Ovary (tissue), 9 donors: ENCODE results near the gene DPYSL4. TPM values are rescaled to one million over a fixed set of nuclear protein-coding genes. Genes with fewer than 3 reads are reported as not detected.

ENCODE experiments used
- DNase-seq, 5 donors: peaks; one replicate each; pipeline ENCODE4 v3.0.0-alpha.2; 2019 to 2020
- H3K27ac ChIP-seq, 2 donors: fragments of 200-600 bp; one replicate each; pipeline versions ENCODE4 v1.5.1 to v1.8.0; 2019 to 2022
- H3K27me3 ChIP-seq: fragments of 200-600 bp; one replicate; pipeline ENCODE4 v1.8.0; 2022
- H3K36me3 ChIP-seq: fragments of 200-600 bp; sonication (generic); one replicate; pipeline ENCODE4 v1.5.1; 2019
- H3K4me1 ChIP-seq: one replicate; pipeline ENCODE4 v1.8.1; 2013; ENCODE audit warnings: mild to moderate bottlenecking, moderate library complexity; ENCODE audit not compliant: insufficient read depth
- H3K4me3 ChIP-seq: fragments of 200-600 bp; sonication (generic); one replicate; pipeline ENCODE4 v1.5.1; 2017
- H3K9me3 ChIP-seq, 2 donors: fragments of 200-600 bp in 1 of 2; sonication (generic) in 1 of 2; one replicate each; pipeline versions ENCODE4 v1.5.1 to v1.8.1; 2013 to 2019; ENCODE audit warnings: mild to moderate bottlenecking in 1 of 2, moderate library complexity in 1 of 2
- CTCF ChIP-seq, 3 donors: fragments of 450-650 bp in 2 of 3; fragments of 200-600 bp in 1 of 3; IDR thresholded peaks; one replicate each; pipeline versions ENCODE4 v1.5.1 to v1.8.0; 2016 to 2022; ENCODE audit warnings: antibody characterized with exemption in 3 of 3, mild to moderate bottlenecking in 1 of 3
- EP300 ChIP-seq: sonication (generic); formaldehyde crosslinking; IDR thresholded peaks from one replicate; pipeline ENCODE4 v1.6.1; 2017; ENCODE audit warnings: antibody characterized with exemption
- POLR2A ChIP-seq: fragments of 450-650 bp; IDR thresholded peaks from one replicate; pipeline ENCODE4 v1.6.1; 2017; ENCODE audit warnings: antibody characterized with exemption, mild to moderate bottlenecking, moderate library complexity
- WGBS, 3 donors: extraction: QIAGEN DNeasy Blood & Tissue Kit in 1 of 3; methylation state at CpG; one replicate each; pipeline versions ENCODE4 v1.1.5 to v1.1.7; 2013 to 2017; 5-methylcytosine and 5-hydroxymethylcytosine counted together
- intact Hi-C, 4 donors: fragments of 100-400 bp; cut with DNase I; formaldehyde crosslinking; loops; one replicate each; pipeline versions ENCODE4 v1.11.0 to v1.15.1; 2022 to 2023
- polyA plus RNA-seq, 2 donors: library from polyadenylated mRNA; stranded (reverse); fragments of 200-250 nt in 1 of 2; fragments of 350-450 nt in 1 of 2; fragmentation: Illumina TruSeq in 1 of 2; extraction: RNeasy Lipid Tissue Mini Kit (QIAGEN cat#74804) in 1 of 2; gene quantifications; one replicate each; pipeline ENCODE4 v1.2.3, GENCODE V29; 2013 to 2014
- total RNA-seq, 7 donors: library from RNA; depleted of rRNA in 2 of 7; stranded (reverse); fragments of >200 nt in 2 of 7; fragmentation: NEBNext Ultra II Directional in 3 of 7; extraction: Animal tissue kit (Norgen Biotek cat#: 25700) in 3 of 7; gene quantifications; one replicate each; pipeline versions ENCODE4 v1.1.0 to v1.2.4, GENCODE V29; 2016 to 2023
- donor health status: DM: no; HTN: no; CAD: no; lungs with moderate emphysema.
- donor health status: DM: no; HTN: no; CAD: no.
- donor health status: Bipolar disorder and iron deficiency.
- donor health status: DM: yes; HTN: yes; CAD: no.
- donor health status: DM: no; HTN: no; CAD: no.
- donor health status: DM: yes; HTN: yes; CAD: no.

DPYSL4 gene
- total and polyA plus RNA-seq, 9 donors = 0.27 to 7.0 (median 1.7) TPM

DNA sequence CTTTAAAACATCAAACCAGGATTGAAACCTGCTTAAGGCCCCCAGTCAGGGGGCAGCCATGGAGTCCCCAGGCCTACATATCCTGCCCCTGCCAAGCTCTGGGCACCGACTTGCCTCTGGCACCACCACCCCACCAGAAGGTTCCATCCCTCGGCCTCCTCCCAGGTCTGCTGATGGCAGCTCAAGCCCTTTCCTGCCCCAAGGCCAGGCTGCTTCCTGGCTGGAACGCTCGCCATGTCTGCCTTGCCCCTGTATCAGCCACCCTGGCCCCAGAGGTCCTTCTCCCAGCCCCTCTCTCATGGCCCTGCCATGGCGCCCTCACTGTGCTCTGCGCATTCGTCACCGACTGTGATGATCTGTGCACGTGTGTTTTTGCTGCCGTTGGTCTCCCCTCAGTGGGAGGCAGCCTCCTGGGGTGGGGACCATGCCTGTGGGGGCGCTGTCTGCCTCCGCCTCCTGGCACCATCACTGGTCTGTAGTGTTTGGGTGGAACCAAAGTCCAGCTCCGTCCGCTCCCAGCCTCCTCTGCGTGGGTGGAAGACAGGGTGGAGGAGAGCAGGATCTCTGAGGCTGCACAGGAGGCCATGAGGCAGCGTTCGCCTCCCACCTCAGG, 3.2 kb downstream of the DPYSL4 start:
- DNase-seq = peak in 1 of 5 donors; percentile 11
- intact Hi-C loops = no loop called here
- Histone ChIP-seq H3K27ac (no peak overlapping the region), H3K4me1 (peaks cover 8% of the 10 kb centered on the region), H3K4me3 (no peak overlapping the region), H3K36me3 (no peaks in the 10 kb centered on the region), H3K27me3 (peaks cover 5% of the 10 kb centered on the region), H3K9me3 (no peaks in the 10 kb centered on the region)
- WGBS, 3 donors = 80 to 82% (median 80%) methylated on average over 17 of the region's 17 CpGs
- no peak for TF ChIP-seq EP300
- no peak for TF ChIP-seq POLR2A
- no peak for TF ChIP-seq CTCF (IDR thresholded peaks at IDR 0.05)

DNA sequence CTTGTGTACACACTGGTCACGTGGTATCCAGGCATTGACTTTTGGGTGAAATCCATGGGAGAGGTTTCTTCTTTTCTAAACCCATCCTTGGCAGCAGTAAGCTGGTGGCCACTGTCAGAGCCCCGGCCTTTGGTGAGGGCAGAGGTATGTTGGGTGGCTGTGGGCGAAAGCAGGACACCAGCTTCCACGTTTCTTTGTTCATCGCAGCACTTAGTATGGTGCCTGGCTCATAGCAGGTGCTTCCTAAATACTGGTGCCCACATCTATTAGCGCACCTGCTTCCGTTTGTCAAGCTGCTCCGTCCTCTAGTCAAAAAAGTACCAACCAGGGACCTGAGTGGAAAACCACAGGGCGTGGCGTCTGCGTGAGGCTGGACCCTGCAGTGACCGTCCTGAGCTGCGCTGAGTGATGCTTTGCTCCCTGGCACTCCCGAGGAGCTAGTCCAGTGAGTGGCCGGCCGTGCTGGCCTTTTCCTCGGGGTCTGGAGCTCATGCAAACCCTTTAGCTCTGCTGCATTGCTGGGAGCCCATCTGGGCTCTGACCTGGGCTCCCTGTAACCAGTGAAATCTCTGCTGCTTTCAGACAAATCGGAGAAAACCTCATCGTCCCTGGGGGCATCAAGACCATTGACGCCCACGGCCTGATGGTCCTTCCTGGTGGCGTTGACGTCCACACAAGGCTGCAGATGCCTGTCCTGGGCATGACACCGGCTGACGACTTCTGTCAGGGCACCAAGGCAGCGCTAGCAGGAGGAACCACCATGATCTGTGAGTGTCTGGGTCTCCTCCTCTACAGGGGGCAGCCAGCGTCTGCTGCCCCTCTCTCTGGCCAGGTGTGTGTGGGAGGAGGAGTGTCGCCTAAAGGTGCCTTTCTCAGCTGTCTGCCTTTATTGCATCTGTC, 5.6 kb downstream of the DPYSL4 start:
- WGBS, 3 donors = 88 to 89% (median 88%) methylated on average over 28 of the region's 28 CpGs
- TF ChIP-seq CTCF (IDR thresholded peaks at IDR 0.05) (no peak), POLR2A (no peak), EP300 (no peak)
- Histone ChIP-seq H3K4me1 (peaks cover 8% of the 10 kb centered on the region), H3K9me3 (no peaks in the 10 kb centered on the region), H3K27me3 (peaks cover 5% of the 10 kb centered on the region), H3K36me3 (no peaks in the 10 kb centered on the region), H3K27ac (no peak overlapping the region), H3K4me3 (no peak overlapping the region)
- intact Hi-C loops = no loop called here
- no peak for DNase-seq

DNA sequence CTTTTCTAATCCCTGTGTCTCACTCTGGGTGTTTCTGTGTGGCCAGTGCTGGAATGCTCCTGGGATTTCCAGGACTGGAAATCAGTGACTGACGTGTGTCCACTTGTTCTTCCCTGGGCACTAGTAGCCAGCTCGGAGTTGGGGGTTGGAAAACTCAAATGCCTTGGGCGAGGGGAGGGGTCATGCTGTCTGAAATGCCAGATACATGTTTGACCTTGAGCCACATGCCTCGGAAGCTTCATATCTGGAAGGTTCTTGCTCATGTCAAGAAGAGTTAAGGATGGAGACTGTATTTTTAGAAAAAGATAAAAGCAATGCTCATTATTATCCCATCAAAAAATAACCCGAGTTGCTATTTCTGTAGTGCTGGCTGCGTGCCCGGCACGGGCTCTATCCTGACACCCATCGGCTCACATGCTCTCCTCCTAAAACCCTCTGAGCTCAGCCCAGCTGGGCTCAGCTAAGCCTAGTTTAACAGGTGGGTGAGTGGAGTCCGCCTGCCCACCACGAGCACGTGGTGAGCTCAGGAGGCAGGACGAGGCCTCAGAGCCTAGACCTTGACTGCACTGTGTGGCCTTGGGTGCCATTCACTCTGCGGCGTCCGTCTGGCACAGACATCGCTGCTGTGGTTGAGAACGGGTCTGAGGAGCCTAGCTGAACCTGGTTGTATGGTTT, 6.4 kb downstream of the DPYSL4 start:
- Histone ChIP-seq H3K9me3 (no peaks in the 10 kb centered on the region), H3K4me3 (no peak overlapping the region), H3K27ac (no peak overlapping the region), H3K4me1 (peaks cover 2% of the 10 kb centered on the region), H3K36me3 (no peaks in the 10 kb centered on the region), H3K27me3 (peaks cover under 1% of the 10 kb centered on the region)
- 33 to 37% (median 35%) methylated on average over 17 to 18 of the region's 18 CpGs for WGBS, 3 donors
- intact Hi-C loops = no loop called here
- no peak for TF ChIP-seq EP300
- no peak for TF ChIP-seq POLR2A
- no peak for TF ChIP-seq CTCF (IDR thresholded peaks at IDR 0.05)
- peak in 2 of 5 donors; percentile 19 to 37 for DNase-seq

DNA sequence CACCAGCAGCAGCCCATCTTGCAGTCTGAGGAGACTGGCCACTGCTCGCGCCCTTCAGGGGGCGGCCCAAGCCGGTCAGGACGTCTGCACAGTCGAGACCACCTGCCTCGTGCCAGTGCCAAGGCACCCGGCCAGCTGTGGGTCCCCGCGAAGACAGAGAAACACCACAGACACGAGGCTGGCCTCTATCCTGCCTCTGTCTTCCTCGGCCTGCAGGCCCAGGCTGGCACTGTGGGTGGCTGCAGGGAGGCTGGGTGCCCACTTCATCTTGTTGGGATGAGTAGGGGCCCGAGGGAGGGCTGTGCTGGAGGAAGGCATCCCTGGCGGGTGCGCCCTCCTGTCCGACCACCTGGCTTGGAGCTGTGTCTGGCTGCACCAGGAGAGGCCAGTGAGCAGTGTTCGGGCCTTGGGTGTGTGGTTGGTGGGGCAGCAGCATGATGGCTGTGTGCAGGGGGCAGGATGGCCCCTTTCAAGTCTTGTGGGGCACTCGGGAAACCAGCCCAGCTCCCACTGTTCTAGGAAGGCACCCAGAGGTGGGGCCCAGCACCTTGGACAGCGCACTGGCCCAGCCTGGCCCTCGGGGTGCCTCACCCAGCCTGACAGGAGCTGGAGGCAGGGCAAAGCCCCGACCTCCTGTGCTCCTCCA, 7.3 kb downstream of the DPYSL4 start:
- no peaks in the 10 kb centered on the region for H3K9me3 ChIP-seq
- H3K4me1 ChIP-seq = peaks cover 2% of the 10 kb centered on the region
- DNase-seq = peak in 2 of 5 donors; percentile 27 to 43
- TF ChIP-seq EP300 (no peak), POLR2A (no peak), CTCF (IDR thresholded peaks at IDR 0.05) (no peak)
- H3K4me3 ChIP-seq = no peak overlapping the region
- H3K27me3 ChIP-seq = no peaks in the 10 kb centered on the region
- H3K27ac ChIP-seq = no peak overlapping the region
- intact Hi-C loops = no loop called here
- H3K36me3 ChIP-seq = no peaks in the 10 kb centered on the region
- WGBS, 3 donors = 78 to 81% (median 79%) methylated on average over 20 to 21 of the region's 21 CpGs
